ENCODE data around the gene SAMM50.

- no peak for TF ChIP-seq EP300 (IDR thresholded peaks at IDR 0.05; ENCODE audit: borderline replicate concordance)
- no peak for TF ChIP-seq EGR1 (IDR thresholded peaks at IDR 0.05)
- no peak for TF ChIP-seq MAX (IDR thresholded peaks at IDR 0.05)
- no peak for TF ChIP-seq RAD21 (IDR thresholded peaks at IDR 0.05; ENCODE audit: low read depth)
- no peak for TF ChIP-seq NFIC (IDR thresholded peaks at IDR 0.05)
- no peak for TF ChIP-seq TAF1 (IDR thresholded peaks at IDR 0.05; ENCODE audit: low read depth)
These were observed 46.3 kb downstream of the SAMM50 start for GRCh38 chr22:44001521-44001920.

All from Ishikawa (cell line).